Cardiac muscle cell (in vitro differentiated cells and primary cell): ENCODE data around the gene OSTN. TPM values are rescaled to one million over a fixed set of nuclear protein-coding genes. Genes with fewer than 3 reads are reported as not detected.

Experiments used
- DNase-seq, 2 donors: peaks; one replicate each; pipeline versions ENCODE4 v3.0.0 to v3.0.0-alpha.2; 2010 to 2017; ENCODE audit warnings: low read depth in 1 of 2, low spot score in 1 of 2
- H3K27ac ChIP-seq: fragments of 200-600 bp; sonication (generic); 2 replicates; pipeline ENCODE4 v1.5.1; 2016
- H3K27me3 ChIP-seq: fragments of 200-600 bp; sonication (generic); 2 replicates; pipeline ENCODE4 v1.6.0; 2016; ENCODE audit warnings: control low read depth
- H3K36me3 ChIP-seq: fragments of 200-600 bp; sonication (generic); 2 replicates; pipeline ENCODE4 v1.5.1; 2016; ENCODE audit warnings: control low read depth
- H3K4me1 ChIP-seq: fragments of 200-600 bp; sonication (generic); 2 replicates; pipeline ENCODE4 v1.8.1; 2017; ENCODE audit warnings: low read depth, mild to moderate bottlenecking, mixed run types
- H3K4me3 ChIP-seq: fragments of 200-600 bp; sonication (generic); 2 replicates; pipeline ENCODE4 v1.5.1; 2016; ENCODE audit warnings: mild to moderate bottlenecking
- H3K9me3 ChIP-seq: fragments of 200-600 bp; sonication (generic); 2 replicates; pipeline ENCODE4 v1.5.1; 2017; ENCODE audit warnings: low read depth, mild to moderate bottlenecking, control low read depth
- CTCF ChIP-seq: IDR thresholded peaks from 2 replicates; pipeline ENCODE4 v1.5.1; 2012; ENCODE audit warnings: low read depth, mild to moderate bottlenecking, low read length
- polyA plus RNA-seq: library from polyadenylated mRNA; unstranded; fragments of >200 nt; fragmentation: Nextera tagmentation; extraction: Ambion mirVana; gene quantifications from 2 replicates; pipeline ENCODE4 v1.2.1, GENCODE V29; 2016
- total RNA-seq: library from RNA; depleted of rRNA; stranded (reverse); fragments of >200 nt; gene quantifications from 2 replicates; pipeline ENCODE4 v1.2.3, GENCODE V29; 2016

OSTN gene
- total and polyA plus RNA-seq, 2 experiments from 2014 or later, result 0.06 TPM; not detected in 1

GRCh38 chr3:191260431-191261303, 61.6 kb downstream of the OSTN start:
- no peaks in the 10 kb centered on the region for H3K9me3 ChIP-seq
- TF ChIP-seq CTCF, result no peak
- no peak for DNase-seq
- peaks cover under 1% of the 10 kb centered on the region for H3K4me1 ChIP-seq
- no peak overlapping the region for H3K27ac ChIP-seq
- no peak overlapping the region for H3K4me3 ChIP-seq
- H3K36me3 ChIP-seq, result no peaks in the 10 kb centered on the region
- no peaks in the 10 kb centered on the region for H3K27me3 ChIP-seq

- no peak for TF ChIP-seq CTCF
- no peak for DNase-seq
- H3K27ac ChIP-seq, result no peak overlapping the region
- no peaks in the 10 kb centered on the region for H3K9me3 ChIP-seq
- no peaks in the 10 kb centered on the region for H3K27me3 ChIP-seq
- H3K4me1 ChIP-seq, result no peaks in the 10 kb centered on the region
- no peaks in the 10 kb centered on the region for H3K36me3 ChIP-seq
- no peak overlapping the region for H3K4me3 ChIP-seq
Measured at GRCh38 chr3:191261304-191261638, 62.2 kb downstream of the OSTN start.

GRCh38 chr3:191262650-191263049, 63.6 kb downstream of the OSTN start:
- DNase-seq, result no peak
- H3K27ac ChIP-seq, result no peak overlapping the region
- no peaks in the 10 kb centered on the region for H3K27me3 ChIP-seq
- no peaks in the 10 kb centered on the region for H3K36me3 ChIP-seq
- no peaks in the 10 kb centered on the region for H3K4me1 ChIP-seq
- no peak overlapping the region for H3K4me3 ChIP-seq
- H3K9me3 ChIP-seq, result no peaks in the 10 kb centered on the region
- no peak for TF ChIP-seq CTCF

- Histone ChIP-seq H3K27me3 (no peaks in the 10 kb centered on the region), H3K27ac (no peak overlapping the region), H3K9me3 (no peaks in the 10 kb centered on the region), H3K4me1 (no peaks in the 10 kb centered on the region), H3K4me3 (no peak overlapping the region), H3K36me3 (no peaks in the 10 kb centered on the region)
- no peak for TF ChIP-seq CTCF
- DNase-seq, result peak in 1 of 2 donors; percentile 4
Measured at GRCh38 chr3:191263365-191263764, 64.3 kb downstream of the OSTN start.

GRCh38 chr3:191263850-191264249, 64.8 kb downstream of the OSTN start:
- no peaks in the 10 kb centered on the region for H3K9me3 ChIP-seq
- TF ChIP-seq CTCF, result no peak
- H3K4me3 ChIP-seq, result no peak overlapping the region
- DNase-seq, result no peak
- no peaks in the 10 kb centered on the region for H3K27me3 ChIP-seq
- H3K36me3 ChIP-seq, result no peaks in the 10 kb centered on the region
- no peak overlapping the region for H3K27ac ChIP-seq
- H3K4me1 ChIP-seq, result no peaks in the 10 kb centered on the region
